GM12891 (cell line): ENCODE data around the gene AMOTL2.

ENCODE experiments used
- DNase-seq: peaks from one replicate; pipeline ENCODE4 v3.0.0; 2011; ENCODE audit warnings: low spot score; ENCODE audit not compliant: insufficient read length
- FAIRE-seq: peaks from 2 replicates; lab custom pipeline; 2011; peaks lifted over from hg19 to GRCh38; lab: Jason Lieb, UNC
- PAX5 ChIP-seq: IDR thresholded peaks from 2 replicates; pipeline ENCODE4 v1.6.1; 2011; ENCODE audit warnings: low read length, moderate library complexity, mild to moderate bottlenecking; ENCODE audit not compliant: insufficient read depth, severe bottlenecking
- POLR2A ChIP-seq: IDR thresholded peaks from 2 replicates; pipeline ENCODE4 v1.6.1; 2011; ENCODE audit warnings: low read depth, low read length, control low read depth
- POLR2AphosphoS5 ChIP-seq: IDR thresholded peaks from 2 replicates; pipeline ENCODE4 v1.6.1; 2011; ENCODE audit warnings: low read depth, low read length, control low read depth
- POU2F2 ChIP-seq: IDR thresholded peaks from 2 replicates; pipeline ENCODE4 v1.6.1; 2011; ENCODE audit warnings: low read depth, mild to moderate bottlenecking, control low read depth, low read length, moderate library complexity
- SPI1 ChIP-seq: IDR thresholded peaks from 2 replicates; pipeline ENCODE4 v1.6.1; 2011; ENCODE audit warnings: low read depth, low read length, control low read depth
- TAF1 ChIP-seq: IDR thresholded peaks from 2 replicates; pipeline ENCODE4 v1.6.1; 2011; ENCODE audit warnings: low read depth, low read length, control low read depth

AMOTL2 gene

DNA sequence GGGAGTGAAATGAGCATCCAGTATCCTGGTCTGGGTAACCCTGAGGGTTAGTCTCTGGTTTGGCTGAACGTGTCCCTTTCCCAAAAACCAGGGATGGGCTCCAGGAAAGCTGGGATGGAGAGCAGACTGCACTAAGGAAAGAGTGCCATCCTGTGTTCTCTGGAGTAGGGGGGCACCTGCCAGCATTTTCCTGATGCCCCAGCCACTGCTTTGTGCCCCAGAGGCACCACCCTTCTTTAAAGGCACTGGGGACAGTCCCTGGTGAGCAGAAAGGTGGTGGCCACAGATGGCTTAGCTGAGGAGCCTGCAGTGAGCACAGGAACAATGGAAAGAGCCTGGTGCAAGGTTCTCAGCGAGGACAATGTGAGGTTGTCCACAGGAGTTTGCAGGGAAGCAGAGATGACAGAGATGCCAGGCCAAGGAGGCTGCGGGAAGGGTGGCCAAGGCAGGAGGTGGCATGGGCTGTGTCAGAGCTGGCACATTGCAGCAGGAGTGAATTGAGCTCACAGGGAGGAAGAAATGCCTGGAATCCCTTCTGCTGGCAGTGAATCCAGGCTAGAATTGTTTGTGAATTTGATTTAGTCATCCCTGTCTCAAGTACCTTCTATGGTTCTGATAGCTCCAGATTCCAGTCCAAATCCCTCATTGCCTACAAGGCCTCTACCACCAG lies 39.9 kb downstream of the AMOTL2 start:
- TF ChIP-seq POU2F2 (no peak), PAX5 (no peak), SPI1 (no peak), POLR2AphosphoS5 (no peak), TAF1 (no peak), POLR2A (no peak)
- DNase-seq (no peak), FAIRE-seq (no peak)

DNA sequence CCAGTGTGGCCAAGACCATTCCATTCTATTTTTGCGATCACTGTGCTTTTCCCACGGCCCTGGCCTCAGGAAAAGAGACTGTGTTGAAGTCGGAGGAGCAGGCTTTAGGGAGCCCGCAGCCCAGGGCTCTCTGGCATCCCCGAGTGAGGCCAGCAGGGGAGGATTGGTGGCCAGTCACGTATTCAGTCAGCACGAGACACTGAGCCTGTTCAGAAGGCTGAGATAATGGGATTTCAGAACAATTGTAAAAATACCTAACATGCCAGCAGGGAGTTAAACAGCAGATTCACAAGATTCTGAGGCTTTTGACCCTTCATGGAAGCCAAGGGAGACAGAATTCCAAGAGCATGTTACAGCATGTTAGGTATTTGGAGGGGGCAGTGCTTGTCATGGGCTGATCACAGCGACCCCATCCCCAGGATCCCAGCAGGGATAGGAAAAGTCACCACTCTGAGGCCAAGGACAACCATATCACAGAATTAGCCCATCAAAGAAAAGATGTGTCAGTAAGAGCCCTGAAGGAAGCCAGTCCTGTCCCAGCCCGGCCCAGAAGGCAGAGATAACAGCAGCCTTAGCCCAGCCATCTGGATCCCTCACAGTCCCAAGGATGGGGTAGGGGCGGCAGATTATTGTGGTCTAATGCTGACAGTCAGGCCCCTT lies 40.6 kb downstream of the AMOTL2 start:
- FAIRE-seq (no peak), DNase-seq (no peak)
- no peak for TF ChIP-seq POLR2A

DNA sequence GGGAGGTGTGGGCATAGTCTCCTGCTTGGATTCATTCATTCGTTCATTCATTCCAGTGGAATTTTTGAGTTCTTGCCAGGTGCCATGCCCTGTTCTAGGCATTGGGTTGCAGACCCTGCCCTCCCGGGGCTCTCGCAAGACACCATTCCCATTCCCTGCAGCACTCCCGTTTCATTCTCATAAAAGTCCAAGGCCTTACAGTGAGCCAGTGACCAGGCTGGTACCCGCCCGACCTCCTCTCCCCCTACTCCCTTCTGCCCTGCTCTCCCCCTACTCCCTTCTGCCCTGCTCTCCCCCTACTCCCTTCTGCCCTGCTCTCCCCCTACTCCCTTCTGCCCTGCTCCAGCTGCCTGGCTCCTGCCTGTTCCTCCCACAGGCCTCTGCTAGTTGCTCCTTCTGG lies 41.9 kb downstream of the AMOTL2 start:
- TF ChIP-seq POLR2AphosphoS5: no peak
- no peak for TF ChIP-seq PAX5
- no peak for TF ChIP-seq POLR2A
- TF ChIP-seq TAF1: no peak
- no peak for TF ChIP-seq POU2F2
- no peak for TF ChIP-seq SPI1
- DNase-seq: no peak
- FAIRE-seq: no peak

DNA sequence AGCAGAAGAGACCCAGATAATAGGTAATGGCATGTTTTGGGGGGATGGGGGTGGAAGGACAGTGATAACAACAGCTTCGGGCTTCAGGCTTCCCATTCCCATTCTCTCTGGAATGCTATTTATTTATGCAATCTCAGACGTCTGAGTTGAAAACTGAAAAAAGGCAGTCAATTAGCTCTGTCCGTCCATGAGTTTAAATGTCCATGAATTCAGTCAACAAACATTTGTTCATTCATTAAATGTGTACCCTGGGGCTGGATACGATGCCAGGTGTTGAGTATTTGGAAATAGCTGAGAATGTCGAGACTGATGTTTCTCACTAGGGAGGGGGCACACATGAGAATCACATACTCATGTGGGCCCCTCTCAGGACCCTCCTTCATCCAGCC lies 42.4 kb downstream of the AMOTL2 start:
- FAIRE-seq (no peak), DNase-seq (no peak)
- TF ChIP-seq POLR2AphosphoS5 (no peak), PAX5 (no peak)

DNA sequence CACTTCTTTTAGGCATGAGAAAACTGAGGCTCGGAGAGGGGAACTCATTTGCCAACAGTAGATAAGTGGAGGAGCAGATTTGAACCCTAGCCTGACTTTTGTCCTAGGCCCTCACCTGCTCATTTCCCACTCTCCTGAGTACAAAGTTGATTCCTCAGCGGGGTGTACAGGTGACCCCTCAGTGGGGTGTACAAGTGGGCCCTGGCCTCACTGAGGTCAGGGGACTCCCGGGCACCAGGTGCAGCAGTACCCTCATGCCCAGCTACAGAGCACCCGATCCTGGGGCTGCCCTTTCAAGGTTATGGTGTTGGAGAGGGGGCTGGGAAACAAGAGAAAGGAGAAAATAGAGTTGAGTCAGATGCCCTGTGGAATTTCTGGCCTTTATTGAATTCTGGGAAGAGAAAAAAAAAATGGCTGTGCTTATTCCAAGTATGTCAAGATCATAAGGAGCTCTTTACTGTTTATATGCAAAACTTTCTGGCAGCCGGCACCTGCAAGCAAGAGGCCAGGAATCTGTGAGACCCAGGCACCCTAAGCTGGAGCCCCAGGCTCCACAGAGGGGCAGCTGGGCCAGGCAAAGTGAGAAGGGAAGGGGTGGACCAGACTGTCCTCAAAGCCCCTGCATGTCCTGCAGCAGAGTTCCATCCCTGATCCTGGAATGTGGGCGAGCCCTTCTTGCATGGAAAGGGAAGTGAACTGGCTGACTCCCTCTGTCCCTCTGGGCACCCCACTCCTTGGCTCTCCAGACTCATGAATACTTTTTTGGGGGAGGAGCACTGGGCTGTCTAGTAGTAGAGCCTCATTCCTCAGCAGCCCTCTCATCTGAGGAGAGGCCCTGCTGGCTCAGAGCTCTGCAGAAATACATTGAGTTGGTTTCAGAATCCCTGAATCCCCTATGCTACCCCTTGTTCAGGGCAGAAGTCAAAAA lies 43.1 kb downstream of the AMOTL2 start:
- no peak for FAIRE-seq
- TF ChIP-seq SPI1 (no peak), POLR2AphosphoS5 (no peak), POU2F2 (no peak), POLR2A (no peak), TAF1 (no peak), PAX5 (no peak)
- no peak for DNase-seq

DNA sequence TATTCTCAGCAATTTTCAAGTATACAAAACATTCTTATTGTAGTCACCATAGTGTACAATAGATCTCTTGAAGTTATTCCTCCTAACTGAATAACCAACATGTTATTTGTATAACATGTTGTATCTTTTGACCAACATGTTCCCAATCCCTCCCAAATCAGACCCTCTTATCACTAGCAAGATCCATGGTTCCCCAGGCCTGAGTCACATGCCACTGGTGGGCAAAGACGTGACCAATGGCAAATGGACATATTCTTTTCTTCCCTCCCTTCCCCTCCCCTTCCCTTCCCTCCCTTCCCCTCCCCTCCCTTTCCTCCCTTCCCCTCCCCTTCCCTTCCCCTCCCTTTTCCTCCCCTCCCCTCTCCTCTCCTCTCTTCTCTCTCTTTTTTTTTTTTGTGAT lies 45.4 kb downstream of the AMOTL2 start:
- no peak for FAIRE-seq
- no peak for DNase-seq
- TF ChIP-seq POU2F2 (no peak), POLR2AphosphoS5 (no peak), SPI1 (no peak), POLR2A (no peak), PAX5 (no peak), TAF1 (no peak)

DNA sequence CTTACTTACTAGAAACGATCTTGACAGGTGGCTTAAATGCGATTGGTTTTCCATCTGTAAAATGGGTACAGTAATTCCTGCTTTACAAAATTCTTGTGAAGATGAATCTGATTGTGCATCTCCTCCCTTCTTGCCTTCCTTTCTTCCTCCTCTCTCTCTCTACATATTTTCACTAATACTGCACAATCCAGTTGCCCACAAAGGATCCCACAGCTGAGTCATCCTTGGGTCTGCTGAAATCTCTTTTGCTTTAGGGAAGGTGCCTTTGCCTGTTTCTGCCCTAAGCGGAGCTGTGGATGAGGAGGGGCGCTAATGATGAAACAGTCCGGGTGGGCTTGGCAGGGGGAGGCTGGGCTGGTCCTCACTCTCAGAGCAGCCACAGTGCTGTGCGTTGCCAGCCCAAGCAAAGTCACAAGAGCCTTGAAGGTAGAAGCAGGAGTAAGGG lies 46.1 kb downstream of the AMOTL2 start:
- FAIRE-seq (no peak), DNase-seq (no peak)
- TF ChIP-seq POLR2A: no peak
- TF ChIP-seq TAF1: no peak
- TF ChIP-seq POLR2AphosphoS5: no peak
- no peak for TF ChIP-seq POU2F2
- TF ChIP-seq PAX5: no peak
- TF ChIP-seq SPI1: no peak

DNA sequence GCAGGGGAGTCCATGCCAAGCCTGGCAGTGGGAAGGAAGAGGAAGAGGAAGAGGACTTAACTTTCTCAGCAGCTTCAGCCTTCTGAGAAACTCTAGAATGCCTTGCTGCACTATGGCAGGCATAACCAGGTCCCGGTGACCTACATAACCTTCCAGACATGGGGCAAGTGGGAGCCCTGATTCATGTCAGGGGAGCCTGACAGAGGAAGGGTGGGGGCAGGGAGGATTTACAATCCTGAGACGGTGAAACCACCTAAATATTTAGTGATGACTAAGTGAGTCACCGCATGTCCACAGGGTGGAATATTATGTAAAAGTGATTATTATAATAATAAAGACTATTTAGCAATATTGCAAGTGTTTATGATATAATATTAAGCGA lies 46.7 kb downstream of the AMOTL2 start:
- TF ChIP-seq POLR2AphosphoS5 (no peak), TAF1 (no peak), POU2F2 (no peak), PAX5 (no peak), SPI1 (no peak), POLR2A (no peak)
- FAIRE-seq (no peak), DNase-seq (no peak)

DNA sequence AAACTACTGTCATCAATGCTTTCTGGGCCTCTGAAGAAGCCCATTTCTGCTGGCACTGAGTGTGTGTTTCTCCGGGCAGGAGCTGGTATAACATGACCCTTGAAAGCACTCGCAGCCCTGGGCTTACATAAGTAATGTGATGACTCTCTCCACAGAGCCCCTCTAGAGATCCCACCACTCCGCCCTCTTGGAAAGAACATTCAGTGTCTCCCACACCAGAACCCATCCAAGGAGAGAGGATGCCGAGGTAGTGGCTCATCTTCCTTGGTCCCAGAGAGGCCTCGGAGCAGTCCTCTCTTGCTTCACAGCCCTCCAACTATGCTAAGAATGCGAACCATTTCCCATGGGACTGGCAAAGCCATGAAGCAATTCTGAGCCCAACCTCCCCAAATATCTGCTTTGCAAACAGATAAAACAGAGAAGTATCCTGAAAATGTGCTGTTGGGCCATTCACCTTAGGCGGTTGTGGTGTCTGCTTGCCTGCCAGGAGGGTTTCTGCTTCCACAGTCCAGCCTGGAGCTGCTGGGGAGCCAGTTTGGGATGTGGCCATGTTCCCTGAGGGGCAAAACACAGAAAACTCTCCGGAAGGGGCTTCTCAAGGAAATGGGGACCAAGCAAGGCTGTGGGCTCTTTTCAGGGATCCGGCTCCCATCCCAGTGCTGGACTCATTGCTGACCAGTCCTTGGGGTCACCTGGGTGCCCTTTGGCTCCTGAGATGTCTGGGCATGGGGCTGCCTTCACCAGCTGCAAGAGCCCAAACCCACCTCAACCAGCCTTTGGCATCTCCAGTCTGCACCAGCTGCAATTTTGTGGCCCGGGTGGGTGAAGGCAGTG lies 47.3 kb downstream of the AMOTL2 start:
- FAIRE-seq (no peak), DNase-seq (no peak)
- TF ChIP-seq POU2F2 (no peak), TAF1 (no peak), PAX5 (no peak), POLR2AphosphoS5 (no peak), SPI1 (no peak), POLR2A (no peak)
